GM18502 (cell line): ENCODE data around the gene LITAF.

Experiments
- ATAC-seq: cut with Tn5 transposase; IDR thresholded peaks from one replicate; pipeline ENCODE4 v1.9.1; 2021; ENCODE audit warnings: mild to moderate bottlenecking; ENCODE audit not compliant: unreplicated experiment, poor library complexity

The LITAF gene

DNA sequence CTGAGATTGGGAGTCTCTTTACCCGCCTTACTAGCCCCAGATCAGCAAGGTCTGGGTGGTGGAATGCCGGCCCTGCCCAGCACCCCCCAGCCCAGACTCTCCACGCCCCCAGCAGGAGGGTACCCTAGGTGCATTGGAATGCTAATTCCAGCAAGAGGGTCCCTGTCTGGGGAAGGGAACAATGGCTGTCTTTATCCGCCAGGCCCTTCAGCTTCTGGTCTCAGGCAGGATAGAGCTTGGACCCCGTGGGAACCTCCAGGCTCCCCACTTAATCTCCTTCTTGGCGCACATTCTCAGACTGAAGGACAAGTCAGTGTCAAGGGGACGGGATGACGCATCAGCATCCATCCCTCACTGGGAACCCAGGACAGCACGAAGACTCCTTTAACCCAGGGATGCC is 85.1 kb downstream of the LITAF start:
- no peak for ATAC-seq

DNA sequence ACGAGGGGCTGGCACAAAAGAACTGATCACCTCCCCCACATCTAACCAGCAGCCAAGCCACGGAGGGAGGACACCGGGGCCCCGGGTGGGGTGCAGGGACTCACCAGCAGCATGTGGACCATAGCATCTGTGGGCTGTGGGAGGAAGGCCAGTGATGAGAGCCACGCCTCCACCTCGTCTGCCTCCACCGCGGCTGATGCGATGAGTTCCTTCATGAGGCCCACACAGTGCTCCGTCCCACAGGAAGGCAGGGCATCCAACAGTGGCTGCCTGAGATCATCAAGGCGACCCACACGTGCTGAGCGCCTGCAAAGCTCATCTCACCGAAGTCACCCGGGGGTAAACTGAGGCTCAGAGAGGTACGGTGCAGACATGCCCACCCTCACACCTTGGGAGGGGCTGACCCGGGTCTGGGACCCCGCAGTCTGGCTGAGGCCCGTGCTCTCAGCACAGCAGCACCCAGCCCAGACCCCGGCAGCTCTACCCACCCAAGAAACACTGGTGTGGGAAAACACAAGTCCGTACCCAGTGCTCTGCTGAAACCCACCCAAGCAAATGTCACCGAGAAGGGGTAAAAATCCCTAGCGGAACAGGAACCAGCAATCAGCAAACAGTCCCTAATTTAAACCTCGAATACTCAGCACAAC is 85.9 kb downstream of the LITAF start:
- ATAC-seq = no peak

DNA sequence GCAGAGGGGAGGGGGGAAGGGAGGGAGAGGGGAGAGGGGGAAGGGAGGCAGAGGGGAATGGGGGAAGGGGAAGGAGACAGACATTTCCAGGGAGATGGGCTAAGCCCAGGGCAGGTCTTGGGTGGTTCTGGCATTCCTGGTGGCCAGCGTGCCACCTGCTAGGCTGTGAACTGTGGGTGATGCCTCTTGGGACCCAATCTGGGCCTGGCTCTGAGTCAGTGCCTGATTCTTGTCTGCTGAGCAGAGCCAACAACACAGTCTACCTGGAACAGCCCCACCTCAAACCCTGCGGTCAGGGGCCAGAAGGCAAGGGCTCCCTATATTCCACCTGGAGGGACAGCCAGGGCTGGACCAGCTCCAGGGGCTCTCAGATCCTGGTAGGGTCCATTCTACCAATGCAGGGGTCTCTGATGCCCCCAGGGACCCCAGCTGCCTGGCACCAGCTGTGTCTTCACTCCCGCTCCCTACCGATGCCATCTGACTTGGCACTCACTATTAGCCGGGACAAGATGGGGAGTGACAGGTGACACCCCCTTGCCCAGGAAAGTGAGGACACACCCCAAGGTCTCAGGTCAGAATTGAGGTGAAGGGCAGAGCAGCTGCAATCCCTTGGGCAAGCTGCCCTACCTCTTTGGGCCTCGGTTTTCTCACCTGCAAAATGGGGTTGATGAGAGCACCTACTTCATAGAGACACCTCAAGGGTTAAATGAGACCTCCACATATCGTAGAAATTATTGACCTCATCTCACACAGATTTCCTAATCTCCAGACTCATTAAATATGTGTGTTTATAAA is 87.2 kb downstream of the LITAF start:
- ATAC-seq = no peak

DNA sequence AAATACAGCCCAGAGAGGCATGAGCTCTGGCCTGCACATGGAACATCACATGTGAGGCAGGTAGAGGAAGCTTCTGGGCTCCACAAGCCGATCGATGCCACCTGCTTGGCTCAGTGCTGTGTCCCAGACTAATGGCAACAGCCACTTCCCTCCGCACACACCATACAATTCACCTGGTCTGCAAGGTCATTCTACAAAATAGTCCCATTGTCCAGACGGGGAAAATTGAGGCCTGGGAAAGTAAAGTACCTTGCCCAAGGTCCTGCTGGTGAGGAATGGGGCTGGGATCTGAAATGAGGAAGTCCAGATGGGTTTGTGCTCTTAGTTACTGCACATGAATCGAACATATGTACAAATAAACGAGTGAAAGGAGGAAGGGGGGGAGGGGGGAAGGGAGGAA is 88.0 kb downstream of the LITAF start:
- no peak for ATAC-seq

DNA sequence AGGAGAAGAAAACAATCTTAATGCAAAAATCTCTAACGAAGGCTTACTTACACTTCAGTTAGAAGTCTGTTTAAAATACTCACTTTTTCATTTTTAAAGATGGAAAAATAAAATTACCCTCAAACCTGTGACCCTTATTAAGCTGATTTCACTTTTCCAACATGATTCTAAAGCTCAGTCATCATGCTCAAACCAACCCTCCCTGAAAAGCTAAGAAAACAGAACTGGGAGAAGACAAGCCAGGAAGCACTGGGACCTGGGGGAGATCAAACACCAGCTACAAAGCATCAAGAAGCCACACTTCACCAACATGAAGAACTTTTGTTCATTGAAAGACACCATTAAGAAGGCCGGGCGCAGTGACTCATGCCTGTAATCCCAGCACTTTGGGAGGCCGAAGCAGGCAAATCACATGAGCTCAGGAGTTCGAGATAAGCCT is 88.8 kb downstream of the LITAF start:
- ATAC-seq = no peak
